Esophagus muscularis mucosa (tissue), 4 donors: ENCODE data around the gene SMOC1. TPM values are rescaled to one million over a fixed set of nuclear protein-coding genes. Genes with fewer than 3 reads are reported as not detected.

Experiments used
- DNase-seq: peaks from one replicate; pipeline ENCODE4 v3.0.0-alpha.2; 2017; ENCODE audit errors: extremely low spot score
- H3K27ac ChIP-seq, 4 donors: fragments of 200-600 bp; sonication (generic); replicated peaks in 1 of 4; 1 replicate in 3 of 4; 2 replicates in 1 of 4; pipeline ENCODE4 v1.5.1; 2016 to 2019; ENCODE audit warnings: mild to moderate bottlenecking in 1 of 4
- H3K27me3 ChIP-seq, 4 donors: fragments of 200-600 bp; sonication (generic); one replicate each; pipeline versions ENCODE4 v1.5.1 to v1.6.0; 2016 to 2019
- H3K36me3 ChIP-seq, 4 donors: fragments of 200-600 bp; sonication (generic); one replicate each; pipeline ENCODE4 v1.5.1; 2016 to 2019
- H3K4me1 ChIP-seq, 4 donors: fragments of 200-600 bp; sonication (generic); one replicate each; pipeline ENCODE4 v1.5.1; 2016 to 2019
- H3K4me3 ChIP-seq, 4 donors: fragments of 200-600 bp; sonication (generic); 1 replicate in 2 of 4; 2 replicates in 2 of 4; pipeline ENCODE4 v1.5.1; 2016 to 2019; ENCODE audit warnings: mild to moderate bottlenecking in 4 of 4, moderate library complexity in 1 of 4
- H3K9me3 ChIP-seq, 4 donors: fragments of 200-600 bp; sonication (generic); 1 replicate in 3 of 4; 2 replicates in 1 of 4; pipeline ENCODE4 v1.5.1; 2016 to 2019
- CTCF ChIP-seq, 3 experiments: fragments of 200-600 bp in 2 of 3; fragments of 450-650 bp in 1 of 3; sonication (generic) in 2 of 3; IDR thresholded peaks; one replicate each; pipeline ENCODE4 v1.5.1; 2017 to 2019; ENCODE audit warnings: antibody characterized with exemption in 3 of 3, mild to moderate bottlenecking in 2 of 3, moderate library complexity in 1 of 3
- EP300 ChIP-seq: sonication (generic); formaldehyde crosslinking; IDR thresholded peaks from one replicate; pipeline ENCODE4 v1.6.1; 2017; ENCODE audit warnings: antibody characterized with exemption
- POLR2A ChIP-seq: fragments of 450-650 bp; IDR thresholded peaks from one replicate; pipeline ENCODE4 v1.6.1; 2017; ENCODE audit warnings: antibody characterized with exemption, moderate library complexity, mild to moderate bottlenecking, low read depth
- POLR2AphosphoS5 ChIP-seq, 2 donors: sonication (generic); formaldehyde crosslinking; IDR thresholded peaks; one replicate each; pipeline ENCODE4 v1.6.1; 2017; ENCODE audit warnings: antibody characterized with exemption in 2 of 2
- WGBS: methylation state at CpG from one replicate; pipeline ENCODE4 v1.1.5; 2018; 5-methylcytosine and 5-hydroxymethylcytosine counted together
- intact Hi-C: fragments of 100-400 bp; cut with DNase I; formaldehyde crosslinking; loops from one replicate; pipeline ENCODE4 v1.15.1; 2023
- total RNA-seq, 4 donors: library from RNA; depleted of rRNA; stranded (reverse); fragments of >200 nt; gene quantifications; one replicate each; pipeline versions ENCODE4 v1.1.0 to v1.2.1, GENCODE V29; 2016

SMOC1 gene
- total RNA-seq, 4 donors from 2014 or later, result under 0.01 to 1.8 (median 0.51) TPM

DNA sequence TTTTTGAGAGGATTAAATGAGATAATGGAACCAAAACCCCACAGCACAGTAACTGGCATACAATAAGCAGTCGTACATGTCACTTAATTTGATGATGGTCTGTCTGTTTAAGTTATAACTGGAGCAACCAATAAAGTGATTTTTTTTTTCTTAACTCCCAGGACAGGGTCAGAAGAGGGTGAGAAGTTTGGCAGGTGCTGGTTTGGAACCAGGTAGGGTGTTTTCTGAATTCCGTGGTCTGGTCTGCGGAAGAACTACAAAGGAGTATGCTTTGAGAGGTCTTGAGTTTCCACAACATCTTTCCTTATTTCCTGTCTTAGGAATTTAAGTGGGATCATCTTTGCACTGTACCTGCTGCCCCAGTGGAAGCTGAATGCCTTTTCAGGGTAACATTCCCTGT lies 197.8 kb downstream of the SMOC1 start:
- Histone ChIP-seq H3K4me3 (no peak overlapping the region), H3K27me3 (peaks cover 0 to 11% (median 0%) of the 10 kb centered on the region in 4 donors), H3K27ac (no peak overlapping the region), H3K4me1 (no peaks in the 10 kb centered on the region), H3K9me3 (no peaks in the 10 kb centered on the region), H3K36me3 (no peaks in the 10 kb centered on the region)
- intact Hi-C loops, result no loop called here
- TF ChIP-seq EP300 (no peak), POLR2A (no peak), POLR2AphosphoS5 (IDR thresholded peaks at IDR 0.05) (no peak), CTCF (IDR thresholded peaks at IDR 0.05) (no peak)
- WGBS, result 85% methylated on average over 3 of the region's 3 CpGs
- DNase-seq, result no peak

GRCh38 chr14:70077720-70078119 lies 198.5 kb downstream of the SMOC1 start:
- Histone ChIP-seq H3K27ac (no peak overlapping the region), H3K27me3 (peaks cover 0 to 18% (median 0%) of the 10 kb centered on the region in 4 donors), H3K4me1 (no peaks in the 10 kb centered on the region), H3K4me3 (no peak overlapping the region), H3K9me3 (no peaks in the 10 kb centered on the region), H3K36me3 (no peaks in the 10 kb centered on the region)
- no peak for DNase-seq
- intact Hi-C loops, result no loop called here
- TF ChIP-seq CTCF (IDR thresholded peaks at IDR 0.05), result no peak
- no peak for TF ChIP-seq POLR2A
- TF ChIP-seq POLR2AphosphoS5 (IDR thresholded peaks at IDR 0.05), result no peak
- TF ChIP-seq EP300, result no peak
- WGBS, result 50% methylated on average over 2 of the region's 2 CpGs

GRCh38 chr14:70078329-70078728 lies 199.1 kb downstream of the SMOC1 start:
- Histone ChIP-seq H3K36me3 (no peaks in the 10 kb centered on the region), H3K4me1 (no peaks in the 10 kb centered on the region), H3K4me3 (no peak overlapping the region), H3K9me3 (no peaks in the 10 kb centered on the region), H3K27me3 (peaks cover 0 to 24% (median 0%) of the 10 kb centered on the region in 4 donors), H3K27ac (no peak overlapping the region)
- no peak for DNase-seq
- intact Hi-C loops, result no loop called here
- TF ChIP-seq CTCF (IDR thresholded peaks at IDR 0.05), result no peak
- TF ChIP-seq EP300, result no peak
- no peak for TF ChIP-seq POLR2AphosphoS5 (IDR thresholded peaks at IDR 0.05)
- TF ChIP-seq POLR2A, result no peak

- intact Hi-C loops, result no loop called here
- 66% methylated on average over 6 of the region's 6 CpGs for WGBS
Observed at GRCh38 chr14:70080076-70080475, 200.9 kb downstream of the SMOC1 start.

More at GRCh38 chr14:70080076-70080475, 200.9 kb downstream of the SMOC1 start:
- no peaks in the 10 kb centered on the region for H3K4me1 ChIP-seq
- no peaks in the 10 kb centered on the region for H3K9me3 ChIP-seq
- H3K36me3 ChIP-seq, result no peaks in the 10 kb centered on the region
- TF ChIP-seq CTCF (IDR thresholded peaks at IDR 0.05) (no peak), POLR2A (no peak), EP300 (no peak), POLR2AphosphoS5 (IDR thresholded peaks at IDR 0.05) (no peak)
- no peak overlapping the region for H3K27ac ChIP-seq
- no peak overlapping the region for H3K4me3 ChIP-seq
- peaks cover 0 to 31% (median 0%) of the 10 kb centered on the region in 4 donors for H3K27me3 ChIP-seq
- DNase-seq, result no peak

Other genes with a start within 250 kb of the SMOC1 start
- 100 to 1,000 TPM; 185 to 291 (median 211) TPM for gene SRSF5, start 112.3 kb upstream of the SMOC1 start, total RNA-seq
- not detected for gene SLC10A1, start 82.2 kb upstream of the SMOC1 start, total RNA-seq